ENCODE data around the gene GLIS1.
"Not testable (repeated sequence)": the region's sequence is repeated elsewhere in the genome, so short reads cannot be mapped to it uniquely, and the experiment has no call there.

GLIS1 gene

DNA sequence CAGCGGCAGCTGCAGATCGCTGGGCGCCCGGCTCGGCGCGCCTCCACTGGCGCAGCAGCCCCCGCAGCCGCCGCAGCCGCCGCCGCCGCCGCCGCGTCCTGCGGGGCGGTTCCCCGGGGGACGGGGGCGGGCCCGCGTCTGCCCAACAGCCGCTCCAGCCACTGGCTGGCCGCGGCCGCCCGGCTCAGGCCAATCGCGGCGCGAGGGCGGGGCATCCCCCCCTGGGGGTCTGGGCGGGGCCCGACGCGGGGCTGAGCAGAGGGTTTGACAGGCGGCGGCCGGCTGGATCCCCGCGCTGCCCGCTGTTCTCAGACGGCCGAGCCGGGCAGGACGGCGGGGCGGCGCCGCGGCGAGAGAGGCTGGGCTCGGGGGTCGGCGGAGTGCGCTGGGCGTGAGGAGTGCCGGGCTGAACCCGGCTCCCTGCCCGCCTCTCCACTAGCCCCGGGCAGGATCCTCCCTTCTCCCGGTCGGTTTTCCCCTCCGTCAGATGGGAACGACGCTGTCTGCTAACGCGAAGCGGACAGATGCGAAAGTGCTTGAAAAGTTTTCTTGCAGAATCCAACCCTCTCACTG, at the start of gene GLIS1:
Gene GLIS1, minus strand, starts transcription at position 56 of the 573 bp plus-strand sequence. CDS start 1,100 bp downstream, outside the sequence.
- DNase-seq (ENCODE audit: low read depth in 3 of 3): peak; percentile 9 to 70 (median 28)

- no peak for DNase-seq (ENCODE audit: low read depth in 3 of 3)
These were observed 48.7 kb upstream of the GLIS1 start for GRCh38 chr1:53787655-53788054.

DNA sequence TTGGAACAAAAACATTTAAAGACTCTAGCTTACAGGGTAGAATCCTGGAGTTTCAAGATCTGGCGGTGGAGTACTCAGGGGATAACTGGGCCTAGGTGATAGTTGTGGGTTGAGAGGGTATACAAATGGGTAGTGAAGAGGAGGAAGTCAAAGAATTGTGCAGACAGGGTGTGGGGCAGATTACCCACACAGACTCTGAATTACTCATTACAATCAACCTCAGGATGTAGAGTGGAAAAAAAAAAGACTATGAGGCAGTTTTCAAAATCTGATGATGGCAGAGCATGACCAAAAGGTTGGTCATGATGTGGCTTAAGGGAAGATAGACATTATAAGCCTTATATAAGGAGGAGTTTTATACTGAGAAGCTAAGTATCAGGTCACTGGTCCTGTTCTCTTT, 44.1 kb upstream of the GLIS1 start:
- no peak for DNase-seq (ENCODE audit: low read depth in 3 of 3)

GRCh38 chr1:53781654-53782053, 42.7 kb upstream of the GLIS1 start:
- no peak for DNase-seq (ENCODE audit: low read depth in 3 of 3)

- no peak for DNase-seq (ENCODE audit: low read depth in 3 of 3)
These were observed 38.3 kb upstream of the GLIS1 start for GRCh38 chr1:53777272-53777671.

DNA sequence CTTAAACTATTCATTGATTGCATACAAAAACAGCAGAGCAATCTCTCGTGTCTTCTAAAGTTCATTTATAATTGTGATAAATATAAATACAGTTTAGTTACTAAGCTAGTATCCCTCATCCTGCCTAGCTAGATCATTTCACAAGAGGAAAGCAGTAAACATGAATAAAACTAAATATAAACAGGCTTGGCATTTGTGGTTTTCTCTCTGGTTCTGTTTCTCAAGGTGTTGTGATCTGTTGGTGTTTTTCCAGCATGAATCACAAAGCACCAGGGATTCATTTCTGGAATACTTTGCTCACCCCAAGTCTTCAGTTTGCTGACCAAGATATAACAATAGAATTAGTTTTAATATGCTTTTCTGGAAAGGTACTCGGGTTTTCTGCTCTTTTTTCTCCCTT, 32.7 kb upstream of the GLIS1 start:
- no peak for DNase-seq (ENCODE audit: low read depth in 3 of 3)

GRCh38 chr1:53769780-53770179, 30.8 kb upstream of the GLIS1 start:
- no peak for DNase-seq (ENCODE audit: low read depth in 3 of 3)

DNA sequence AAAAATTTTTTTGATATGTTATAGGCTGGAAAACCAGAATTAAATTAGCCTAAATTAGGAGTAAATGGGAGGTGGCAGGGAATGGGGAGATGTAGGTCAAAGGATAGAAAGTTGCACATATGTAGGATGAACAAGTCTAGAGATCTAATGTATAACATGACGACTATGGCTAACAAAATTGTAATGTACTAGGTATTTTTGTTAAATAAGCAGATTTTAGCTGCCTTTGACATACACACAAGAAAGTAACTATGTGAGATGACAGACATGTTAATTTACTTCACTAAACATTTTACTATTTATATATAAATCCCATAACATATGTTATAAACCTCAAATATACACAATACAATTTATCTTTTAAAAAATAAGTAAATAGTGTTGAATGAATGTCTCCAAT, 30.2 kb upstream of the GLIS1 start:
- DNase-seq (ENCODE audit: low read depth in 3 of 3): no peak

DNA sequence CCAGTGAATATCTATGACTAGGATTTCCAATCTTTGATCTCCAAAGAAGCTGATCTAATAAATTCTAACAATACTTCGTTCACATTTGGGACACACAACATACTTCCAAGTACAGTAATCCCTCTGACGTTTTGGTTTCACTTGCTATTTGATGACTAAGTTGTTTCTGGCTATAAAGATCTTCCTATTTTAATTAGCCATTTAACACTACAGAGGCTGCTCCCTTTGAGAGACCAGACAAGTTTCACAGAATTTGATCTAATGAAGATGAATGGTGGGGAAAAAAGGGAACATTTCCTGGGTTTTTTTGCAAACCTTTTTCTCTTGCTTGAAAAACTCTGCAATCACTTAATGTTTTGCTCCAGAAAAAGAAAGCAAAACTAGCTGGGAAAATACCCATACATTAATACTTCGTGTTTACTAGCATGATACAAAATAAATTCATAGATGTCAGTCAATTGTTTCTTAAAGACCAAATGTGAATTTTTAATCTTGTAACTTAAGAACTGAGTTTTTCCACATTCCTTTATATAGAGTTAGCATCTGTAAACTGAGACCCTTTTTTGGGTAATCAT, 28.0 kb upstream of the GLIS1 start:
- no peak for DNase-seq (ENCODE audit: low read depth in 3 of 3)

DNA sequence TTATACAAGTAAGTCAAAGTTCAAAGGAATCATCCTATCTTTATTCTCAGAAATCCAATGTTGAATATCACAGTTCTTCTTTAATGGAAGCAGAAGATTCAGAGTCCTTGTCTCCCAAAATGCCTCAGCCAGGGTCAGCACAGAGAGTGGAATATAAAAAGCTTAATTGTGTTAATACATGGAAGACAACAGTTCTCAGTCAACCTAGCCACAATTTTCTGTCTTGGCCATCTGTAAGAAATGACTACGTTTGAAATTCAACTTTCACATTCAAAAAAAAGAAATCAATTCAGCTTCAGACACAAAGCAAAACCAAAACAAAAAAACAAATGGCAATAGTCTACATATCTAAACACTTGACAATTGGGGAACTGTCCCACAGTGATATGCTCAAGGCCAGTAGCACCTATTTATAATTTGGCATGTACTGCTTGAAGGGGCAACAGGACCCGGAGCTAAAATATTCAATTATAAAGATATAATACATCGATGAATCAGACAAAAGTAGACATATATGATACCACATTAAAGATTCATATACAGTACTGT, 27.3 kb upstream of the GLIS1 start:
- DNase-seq (ENCODE audit: low read depth in 3 of 3): no peak

GRCh38 chr1:53765657-53766056, 26.7 kb upstream of the GLIS1 start:
- DNase-seq (ENCODE audit: low read depth in 3 of 3): no peak

- no peak for DNase-seq (ENCODE audit: low read depth in 3 of 3)
These were observed 24.9 kb upstream of the GLIS1 start for GRCh38 chr1:53763911-53764310.

GRCh38 chr1:53763461-53763860, 24.5 kb upstream of the GLIS1 start:
- DNase-seq (ENCODE audit: low read depth in 3 of 3): no peak

- DNase-seq (ENCODE audit: low read depth in 3 of 3): not testable (repeated sequence)
These were observed 21.5 kb upstream of the GLIS1 start for GRCh38 chr1:53760497-53760896.

DNA sequence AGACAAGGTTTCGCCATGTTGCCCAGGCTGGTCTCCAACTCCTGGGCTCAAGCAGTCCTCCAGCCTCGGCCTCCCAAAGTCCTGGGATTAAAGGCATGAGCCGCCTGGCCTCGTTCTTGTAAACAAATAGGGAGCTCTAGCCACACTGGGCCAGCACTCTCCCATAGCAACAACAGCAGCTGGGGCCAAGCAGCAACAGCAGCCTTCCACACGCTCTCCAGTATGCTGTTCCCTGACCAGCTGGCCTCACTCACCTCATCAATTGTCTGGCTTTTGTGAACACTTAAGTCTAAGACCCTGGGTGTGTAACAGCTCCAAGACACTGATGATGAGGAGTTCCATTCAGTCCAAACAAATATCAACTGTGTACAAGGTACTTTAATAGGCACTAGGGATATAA, 16.9 kb upstream of the GLIS1 start:
- DNase-seq (ENCODE audit: low read depth in 3 of 3): no peak

GRCh38 chr1:53754484-53755312, 15.7 kb upstream of the GLIS1 start:
- no peak for DNase-seq (ENCODE audit: low read depth in 3 of 3)

DNA sequence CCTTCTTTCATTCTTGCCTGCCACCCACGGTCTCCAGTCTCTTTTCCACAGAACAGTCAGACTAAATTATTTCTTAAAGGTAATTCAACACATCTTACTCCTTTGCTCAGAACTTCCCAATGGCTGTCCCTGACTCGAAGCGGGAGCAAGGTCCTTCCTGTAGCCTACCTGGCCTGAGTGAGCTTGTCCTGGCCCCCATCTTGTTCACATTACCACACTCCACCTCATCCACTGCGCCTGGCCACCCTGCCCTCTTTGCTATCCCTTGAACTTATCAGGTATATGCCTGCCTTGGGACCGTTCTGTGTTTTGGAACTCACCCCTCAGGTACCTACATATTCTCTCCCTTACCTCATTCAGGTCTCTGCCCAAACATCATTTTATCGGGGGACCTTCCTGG, 13.3 kb upstream of the GLIS1 start:
- DNase-seq (ENCODE audit: low read depth in 3 of 3): no peak

- no peak for DNase-seq (ENCODE audit: low read depth in 3 of 3)
These were observed 8.9 kb upstream of the GLIS1 start for GRCh38 chr1:53747841-53748240.

- no peak for DNase-seq (ENCODE audit: low read depth in 3 of 3)
These were observed 1.7 kb upstream of the GLIS1 start for GRCh38 chr1:53740621-53741105.

- DNase-seq (ENCODE audit: low read depth in 3 of 3): no peak
These were observed 507 bp downstream of the GLIS1 start for GRCh38 chr1:53738205-53739108.

DNA sequence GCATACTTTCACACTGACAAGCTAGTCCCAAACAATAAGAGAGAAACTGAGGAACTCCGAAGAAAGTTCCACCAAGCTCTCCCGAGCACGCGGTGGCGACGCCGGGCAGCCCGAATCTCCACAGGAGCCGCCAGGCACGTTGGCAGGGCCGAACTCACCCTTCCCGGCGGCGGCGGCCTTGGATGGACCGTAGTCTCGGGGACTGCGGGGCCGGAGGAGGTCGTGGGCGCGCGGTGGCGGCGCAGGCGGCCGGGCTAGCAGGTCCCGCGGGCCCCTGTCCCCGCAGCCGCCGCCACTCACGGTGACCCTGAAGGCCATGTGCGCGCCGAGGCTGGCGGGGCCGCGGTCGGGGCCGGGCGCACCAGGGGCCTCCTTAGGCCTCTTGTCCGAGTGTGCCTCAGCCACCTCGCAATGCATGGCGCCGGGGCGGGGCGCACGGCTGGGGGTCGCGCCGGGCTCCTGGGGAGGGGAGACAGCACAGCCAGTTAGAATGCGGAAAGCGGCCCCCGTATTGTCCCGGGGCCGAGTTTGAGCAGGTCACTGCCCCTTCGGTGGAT, 1.2 kb downstream of the GLIS1 start:
- DNase-seq (ENCODE audit: low read depth in 3 of 3): no peak

Data from stimulated activated CD4-positive, alpha-beta T cell treated with anti-CD3 and anti-CD28 coated beads, TNF-alpha, amount 100 ng/mL, for 24 hours (primary cell).